Measurements from ENCODE around the gene HOXA11.

GRCh38 chr7:27177795-27178320, 7.2 kb downstream of the HOXA11 start:
- TF ChIP-seq CTCF (IDR thresholded peaks at IDR 0.05 in 8 of 11, conservative IDR thresholded peaks at IDR 0.05 in 3 of 11), result no peak
- TF ChIP-seq POLR2AphosphoS5 (IDR thresholded peaks at IDR 0.05), result no peak
- no peak for TF ChIP-seq POLR2A (IDR thresholded peaks at IDR 0.05)
